Smooth muscle cell (in vitro differentiated cells): ENCODE data around the gene CLEC16A. TPM values are rescaled to one million over a fixed set of nuclear protein-coding genes. Genes with fewer than 3 reads are reported as not detected.

Experiments used
- DNase-seq: peaks from one replicate; lab custom pipeline; 2025; ENCODE audit not compliant: unreplicated experiment; lab: John Stamatoyannopoulos, UW
- H2AFZ ChIP-seq: fragments of 200-600 bp; sonication (generic); 2 replicates; pipeline ENCODE4 v1.6.0; 2016; ENCODE audit warnings: antibody characterized with exemption, low read depth, mild to moderate bottlenecking
- H3F3A ChIP-seq: fragments of 200-600 bp; sonication (generic); 2 replicates; pipeline ENCODE4 v1.6.0; 2017; ENCODE audit warnings: antibody characterized with exemption, low read depth
- H3K27ac ChIP-seq: fragments of 200-600 bp; sonication (generic); 2 replicates; pipeline ENCODE4 v1.5.1; 2016; ENCODE audit warnings: low read depth, mild to moderate bottlenecking
- H3K27me3 ChIP-seq: fragments of 200-600 bp; sonication (generic); 2 replicates; pipeline ENCODE4 v1.6.1; 2016; ENCODE audit warnings: low read depth, mild to moderate bottlenecking
- H3K36me3 ChIP-seq: fragments of 200-600 bp; sonication (generic); 2 replicates; pipeline ENCODE4 v1.5.1; 2016; ENCODE audit warnings: low read depth
- H3K4me1 ChIP-seq: fragments of 200-600 bp; sonication (generic); 2 replicates; pipeline ENCODE4 v1.5.1; 2016; ENCODE audit warnings: low read depth
- H3K4me2 ChIP-seq: fragments of 200-600 bp; sonication (generic); 2 replicates; pipeline ENCODE4 v1.6.0; 2016; ENCODE audit warnings: mild to moderate bottlenecking
- H3K4me3 ChIP-seq: fragments of 200-600 bp; sonication (generic); 2 replicates; pipeline ENCODE4 v1.5.1; 2016; ENCODE audit warnings: mild to moderate bottlenecking
- H3K79me2 ChIP-seq: fragments of 200-600 bp; sonication (generic); 2 replicates; pipeline ENCODE4 v1.6.0; 2016; ENCODE audit warnings: low read depth, mild to moderate bottlenecking
- H3K9ac ChIP-seq: fragments of 200-600 bp; sonication (generic); 2 replicates; pipeline ENCODE4 v1.6.0; 2016; ENCODE audit warnings: low read depth
- H3K9me3 ChIP-seq: fragments of 200-600 bp; sonication (generic); replicated peaks from 2 replicates; pipeline ENCODE4 v1.5.1; 2016; ENCODE audit warnings: low read depth
- H4K20me1 ChIP-seq: fragments of 200-600 bp; sonication (generic); 2 replicates; pipeline ENCODE4 v1.6.0; 2016; ENCODE audit warnings: low read depth
- WGBS: methylation state at CpG from one replicate; pipeline ENCODE4 v1.1.7; 2016; ENCODE audit warnings: low lambda C conversion rate; 5-methylcytosine and 5-hydroxymethylcytosine counted together
- polyA plus RNA-seq: library from polyadenylated mRNA; unstranded; fragments of >200 nt; fragmentation: Nextera tagmentation; extraction: Ambion mirVana; gene quantifications from 2 replicates; pipeline ENCODE4 v1.2.1, GENCODE V29; 2016
- total RNA-seq: library from RNA; depleted of rRNA; stranded (reverse); fragments of >200 nt; gene quantifications from 2 replicates; pipeline ENCODE4 v1.2.3, GENCODE V29; 2014
- TF ChIP-seq, protein P1 (sequence below): fragments of 200-600 bp; sonication (generic); IDR thresholded peaks from 2 replicates; pipeline ENCODE4 v1.5.1; 2017; ENCODE audit warnings: borderline replicate concordance, mild to moderate bottlenecking, antibody characterized with exemption; ENCODE audit not compliant: insufficient read depth, poor library complexity, severe bottlenecking

Gene CLEC16A
- total and polyA plus RNA-seq, 2 experiments from 2014 or later: 12.6 to 16.2 TPM

- H3F3A ChIP-seq: peaks cover 10% of the 10 kb centered on the region
- H2AFZ ChIP-seq: no peak overlapping the region
- peaks cover 9% of the 10 kb centered on the region for H4K20me1 ChIP-seq
- H3K36me3 ChIP-seq: no peaks in the 10 kb centered on the region
- H3K9me3 ChIP-seq: no peaks in the 10 kb centered on the region
- no peak overlapping the region for H3K9ac ChIP-seq
- no peak for DNase-seq
- no peak overlapping the region for H3K27ac ChIP-seq
- H3K4me1 ChIP-seq: peaks cover 11% of the 10 kb centered on the region
- no peaks in the 10 kb centered on the region for H3K27me3 ChIP-seq
- H3K4me2 ChIP-seq: no peak overlapping the region
- TF ChIP-seq, protein P1, sequence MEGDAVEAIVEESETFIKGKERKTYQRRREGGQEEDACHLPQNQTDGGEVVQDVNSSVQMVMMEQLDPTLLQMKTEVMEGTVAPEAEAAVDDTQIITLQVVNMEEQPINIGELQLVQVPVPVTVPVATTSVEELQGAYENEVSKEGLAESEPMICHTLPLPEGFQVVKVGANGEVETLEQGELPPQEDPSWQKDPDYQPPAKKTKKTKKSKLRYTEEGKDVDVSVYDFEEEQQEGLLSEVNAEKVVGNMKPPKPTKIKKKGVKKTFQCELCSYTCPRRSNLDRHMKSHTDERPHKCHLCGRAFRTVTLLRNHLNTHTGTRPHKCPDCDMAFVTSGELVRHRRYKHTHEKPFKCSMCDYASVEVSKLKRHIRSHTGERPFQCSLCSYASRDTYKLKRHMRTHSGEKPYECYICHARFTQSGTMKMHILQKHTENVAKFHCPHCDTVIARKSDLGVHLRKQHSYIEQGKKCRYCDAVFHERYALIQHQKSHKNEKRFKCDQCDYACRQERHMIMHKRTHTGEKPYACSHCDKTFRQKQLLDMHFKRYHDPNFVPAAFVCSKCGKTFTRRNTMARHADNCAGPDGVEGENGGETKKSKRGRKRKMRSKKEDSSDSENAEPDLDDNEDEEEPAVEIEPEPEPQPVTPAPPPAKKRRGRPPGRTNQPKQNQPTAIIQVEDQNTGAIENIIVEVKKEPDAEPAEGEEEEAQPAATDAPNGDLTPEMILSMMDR: no peak
- no peaks in the 10 kb centered on the region for H3K79me2 ChIP-seq
- no peak overlapping the region for H3K4me3 ChIP-seq
- 91% methylated on average over 6 of the region's 6 CpGs for WGBS
Measured at GRCh38 chr16:11088831-11089230, 144.5 kb downstream of the CLEC16A start.

DNA sequence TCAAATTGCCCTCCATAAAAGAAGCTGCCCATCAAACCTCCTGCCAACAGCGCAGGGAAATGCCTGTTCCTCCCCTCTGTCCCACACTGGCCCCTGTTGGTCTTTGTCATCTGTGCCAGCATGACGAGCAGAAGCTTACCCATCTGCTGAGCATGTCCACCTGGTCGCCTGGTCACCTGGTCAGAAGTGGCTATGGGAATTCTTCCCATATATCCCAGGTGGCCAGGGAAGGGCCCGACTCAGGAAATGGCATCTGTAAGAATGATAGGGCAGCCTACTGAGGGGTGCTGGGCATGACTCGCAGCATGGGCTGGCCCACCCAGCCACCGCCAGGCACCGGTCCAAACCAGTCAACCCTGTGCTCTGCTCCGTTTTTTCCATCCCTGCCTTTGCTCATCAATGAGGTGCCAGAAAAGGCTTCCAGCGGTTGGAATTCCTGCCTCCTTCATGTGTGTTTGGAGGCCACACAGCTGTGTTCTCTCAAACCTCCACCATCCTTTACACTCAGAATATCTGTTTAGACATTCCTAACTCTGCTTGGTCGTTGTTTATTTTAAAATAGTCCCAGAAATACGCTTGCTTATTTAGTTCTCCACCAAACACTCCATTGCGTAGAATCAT is 145.2 kb downstream of the CLEC16A start:
- no peak for DNase-seq
- no peak overlapping the region for H2AFZ ChIP-seq

DNA sequence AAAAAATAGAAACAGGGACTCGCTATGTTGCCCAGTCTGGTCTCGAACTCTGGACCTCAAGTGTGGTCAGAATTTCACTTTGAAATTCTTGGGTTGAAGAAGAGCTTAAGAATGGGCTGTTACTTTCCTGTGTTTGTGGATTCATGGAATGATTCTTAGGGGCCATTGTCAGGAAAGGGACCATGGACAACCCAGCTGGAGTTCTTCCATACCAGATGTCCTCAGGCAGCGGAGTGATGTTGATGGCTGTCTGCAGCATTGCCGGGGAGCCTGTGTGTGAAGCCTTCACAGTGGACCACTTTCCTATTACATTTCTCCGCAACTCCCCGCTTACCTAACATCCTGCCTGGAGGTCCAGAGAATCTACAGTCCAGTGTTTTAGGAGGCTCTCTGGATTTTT is 145.9 kb downstream of the CLEC16A start:
- Histone ChIP-seq H3K4me2 (peak overlapping the region; percentile 39), H2AFZ (no peak overlapping the region), H3K4me1 (peaks cover 11% of the 10 kb centered on the region), H3K27me3 (no peaks in the 10 kb centered on the region), H3K9ac (no peak overlapping the region), H3K79me2 (no peaks in the 10 kb centered on the region), H3F3A (peaks cover 11% of the 10 kb centered on the region), H3K4me3 (no peak overlapping the region), H3K27ac (peak overlapping the region; percentile 36), H3K9me3 (no peaks in the 10 kb centered on the region), H4K20me1 (peaks cover 19% of the 10 kb centered on the region), H3K36me3 (no peaks in the 10 kb centered on the region)
- TF ChIP-seq, protein P1: no peak
- no peak for DNase-seq
- 72% methylated on average over 6 of the region's 6 CpGs for WGBS

More for the DNA sequence above, 145.2 kb downstream of the CLEC16A start:
- peak overlapping the region; percentile 39 for H3K4me2 ChIP-seq
- no peaks in the 10 kb centered on the region for H3K79me2 ChIP-seq
- H3K9me3 ChIP-seq: no peaks in the 10 kb centered on the region
- 45% methylated on average over 12 of the region's 12 CpGs for WGBS
- TF ChIP-seq, protein P1: no peak
- H3K9ac ChIP-seq: no peak overlapping the region
- H3K4me3 ChIP-seq: no peak overlapping the region
- peak overlapping the region; percentile 36 for H3K27ac ChIP-seq
- peaks cover 14% of the 10 kb centered on the region for H4K20me1 ChIP-seq
- H3K36me3 ChIP-seq: no peaks in the 10 kb centered on the region
- peaks cover 9% of the 10 kb centered on the region for H3K4me1 ChIP-seq
- no peaks in the 10 kb centered on the region for H3K27me3 ChIP-seq
- H3F3A ChIP-seq: peaks cover 6% of the 10 kb centered on the region
